Measurements from ENCODE around the gene DACT2.

DNA sequence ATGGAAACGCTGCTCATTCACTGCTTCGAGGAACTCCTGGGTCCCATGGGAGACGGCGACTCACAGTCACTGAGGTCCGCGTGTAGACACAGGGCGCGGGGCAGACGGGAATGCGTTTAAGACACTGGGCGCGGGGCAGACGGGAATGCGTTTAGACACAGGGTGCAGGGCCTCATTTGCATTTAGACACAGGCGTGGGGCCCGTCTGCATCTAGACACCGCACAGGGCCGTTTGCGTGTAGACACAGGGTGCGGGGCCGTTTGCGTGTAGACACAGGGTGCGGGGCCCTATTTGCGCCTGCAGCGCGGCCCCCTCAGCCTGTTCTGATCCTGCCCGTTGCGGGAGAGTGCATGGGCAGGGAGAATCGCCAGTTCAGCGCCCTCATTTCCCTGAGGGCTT is 10.4 kb downstream of the DACT2 start:
- TF ChIP-seq POLR2A (IDR thresholded peaks at IDR 0.05; ENCODE audit: low read depth, low read length) = no peak
- TF ChIP-seq POLR2AphosphoS5 (IDR thresholded peaks at IDR 0.05; ENCODE audit: low read depth, low read length) = no peak
